MM.1S (cell line): Measurements from ENCODE around the gene CELF5.

Experiments
- EZH2 ChIP-seq: fragments of 300-600 bp; sonication (generic); optimal IDR thresholded peaks from 2 replicates; pipeline ENCODE3; 2017; ENCODE audit warnings: low read depth, mild to moderate bottlenecking, antibody characterized with exemption, low read length, mixed read lengths
- EZH2phosphoT487 ChIP-seq: fragments of 300-600 bp; sonication (generic); IDR thresholded peaks from 2 replicates; pipeline ENCODE4 v1.6.1; 2018; ENCODE audit warnings: antibody characterized with exemption, low read length
- TF ChIP-seq, protein P1 (sequence below): fragments of 300-600 bp; sonication (generic); IDR thresholded peaks from 2 replicates; pipeline ENCODE4 v1.5.1; 2016; ENCODE audit warnings: antibody characterized with exemption, low read length, mixed read lengths

DNA sequence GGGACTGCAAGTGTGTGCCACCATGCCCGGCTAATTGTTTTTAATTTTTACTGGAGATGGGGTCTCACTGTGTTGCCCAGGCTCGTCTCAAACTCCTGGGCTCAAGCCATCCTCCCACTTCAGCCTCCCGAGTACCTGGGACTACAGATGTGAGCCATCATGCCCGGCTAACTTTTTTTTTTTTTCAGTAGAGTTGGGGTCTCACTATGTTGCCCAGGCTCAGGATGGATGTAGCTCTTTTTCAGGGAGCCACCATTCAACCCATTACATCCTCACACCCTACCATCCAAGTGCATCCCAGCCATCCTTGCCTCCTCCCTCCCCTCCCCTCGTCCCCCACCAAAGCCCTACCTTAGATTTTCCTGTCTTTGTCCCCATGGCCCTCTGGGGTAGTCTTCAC lies 14.9 kb downstream of the CELF5 start:
- TF ChIP-seq, protein P1, sequence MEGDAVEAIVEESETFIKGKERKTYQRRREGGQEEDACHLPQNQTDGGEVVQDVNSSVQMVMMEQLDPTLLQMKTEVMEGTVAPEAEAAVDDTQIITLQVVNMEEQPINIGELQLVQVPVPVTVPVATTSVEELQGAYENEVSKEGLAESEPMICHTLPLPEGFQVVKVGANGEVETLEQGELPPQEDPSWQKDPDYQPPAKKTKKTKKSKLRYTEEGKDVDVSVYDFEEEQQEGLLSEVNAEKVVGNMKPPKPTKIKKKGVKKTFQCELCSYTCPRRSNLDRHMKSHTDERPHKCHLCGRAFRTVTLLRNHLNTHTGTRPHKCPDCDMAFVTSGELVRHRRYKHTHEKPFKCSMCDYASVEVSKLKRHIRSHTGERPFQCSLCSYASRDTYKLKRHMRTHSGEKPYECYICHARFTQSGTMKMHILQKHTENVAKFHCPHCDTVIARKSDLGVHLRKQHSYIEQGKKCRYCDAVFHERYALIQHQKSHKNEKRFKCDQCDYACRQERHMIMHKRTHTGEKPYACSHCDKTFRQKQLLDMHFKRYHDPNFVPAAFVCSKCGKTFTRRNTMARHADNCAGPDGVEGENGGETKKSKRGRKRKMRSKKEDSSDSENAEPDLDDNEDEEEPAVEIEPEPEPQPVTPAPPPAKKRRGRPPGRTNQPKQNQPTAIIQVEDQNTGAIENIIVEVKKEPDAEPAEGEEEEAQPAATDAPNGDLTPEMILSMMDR: no peak
- TF ChIP-seq EZH2: no peak
- TF ChIP-seq EZH2phosphoT487: no peak
